Central memory CD8-positive, alpha-beta T cell (primary cell): ENCODE data around the gene USH2A.
"Not testable (repeated sequence)": the region's sequence is repeated elsewhere in the genome, so short reads cannot be mapped to it uniquely, and the experiment has no call there.

Source experiments
- ATAC-seq: fragments of 150-1000 bp; cut with Tn5 transposase; replicated peaks from 2 replicates; pipeline ENCODE4 v1.10.0; 2022; ENCODE audit warnings: mild to moderate bottlenecking, moderate FRiP score, moderate number of reproducible peaks; ENCODE audit not compliant: poor library complexity, severe bottlenecking; ENCODE audit errors: extremely low read depth
- DNase-seq, 2 donors: peaks; one replicate each; pipeline ENCODE4 v3.0.0; 2021; ENCODE audit warnings: low spot score in 2 of 2
- H3K27ac Mint-ChIP-seq: one replicate; pipeline ENCODE4 v1.8.0; 2022; ENCODE audit warnings: low read depth, mild to moderate bottlenecking, moderate library complexity, mixed read lengths
- H3K27me3 Mint-ChIP-seq: one replicate; pipeline ENCODE4 v1.8.0; 2022; ENCODE audit warnings: mixed read lengths
- H3K36me3 Mint-ChIP-seq: one replicate; pipeline ENCODE4 v1.8.0; 2022; ENCODE audit warnings: mild to moderate bottlenecking, moderate library complexity, mixed read lengths; ENCODE audit not compliant: insufficient read depth
- H3K4me1 Mint-ChIP-seq: one replicate; pipeline ENCODE4 v1.8.0; 2022; ENCODE audit warnings: mixed read lengths
- H3K4me3 Mint-ChIP-seq: one replicate; pipeline ENCODE4 v1.8.0; 2022; ENCODE audit warnings: mild to moderate bottlenecking, moderate library complexity, mixed read lengths
- H3K9me3 Mint-ChIP-seq: one replicate; pipeline ENCODE4 v1.8.0; 2022; ENCODE audit warnings: mixed read lengths

USH2A gene

GRCh38 chr1:216368249-216368648, 55.0 kb downstream of the USH2A start:
- Mint-ChIP-seq H3K27ac (no peak overlapping the region), H3K4me1 (no peaks in the 10 kb centered on the region), H3K4me3 (no peak overlapping the region), H3K27me3 (no peaks in the 10 kb centered on the region), H3K9me3 (peaks cover 18% of the 10 kb centered on the region), H3K36me3 (no peaks in the 10 kb centered on the region)
- no peak for ATAC-seq
- DNase-seq: no peak

- ATAC-seq (no peak), DNase-seq (no peak)
- H3K9me3 Mint-ChIP-seq: peaks cover 6% of the 10 kb centered on the region
- no peaks in the 10 kb centered on the region for H3K27me3 Mint-ChIP-seq
- no peaks in the 10 kb centered on the region for H3K4me1 Mint-ChIP-seq
- H3K4me3 Mint-ChIP-seq: no peak overlapping the region
- H3K36me3 Mint-ChIP-seq: no peaks in the 10 kb centered on the region
- no peak overlapping the region for H3K27ac Mint-ChIP-seq
These were observed 56.3 kb downstream of the USH2A start for GRCh38 chr1:216366979-216367378.

- H3K27me3 Mint-ChIP-seq: no peaks in the 10 kb centered on the region
- no peak overlapping the region for H3K27ac Mint-ChIP-seq
- no peak for DNase-seq
- no peaks in the 10 kb centered on the region for H3K9me3 Mint-ChIP-seq
- H3K4me1 Mint-ChIP-seq: no peaks in the 10 kb centered on the region
- ATAC-seq: no peak
- H3K36me3 Mint-ChIP-seq: no peaks in the 10 kb centered on the region
- H3K4me3 Mint-ChIP-seq: no peak overlapping the region
These were observed 66.3 kb downstream of the USH2A start for GRCh38 chr1:216356945-216357344.

DNA sequence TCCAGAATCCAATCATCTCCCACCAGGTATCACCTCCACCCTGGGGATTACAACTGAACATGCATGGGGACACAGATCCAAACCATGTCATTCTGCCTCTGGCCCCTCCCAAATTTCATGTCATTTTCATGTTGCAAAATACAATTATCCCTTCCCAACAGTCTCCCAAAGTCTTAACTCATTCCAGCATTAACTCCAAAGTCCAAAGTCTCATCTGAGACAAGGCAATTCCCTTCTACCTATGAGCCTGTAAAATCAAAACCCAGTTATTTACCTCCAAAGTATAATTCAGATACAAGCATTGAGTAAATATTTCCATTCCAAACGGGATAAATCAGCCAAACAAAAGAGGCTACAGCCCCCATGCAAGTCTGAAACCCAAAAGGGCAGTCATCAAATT, 73.1 kb downstream of the USH2A start:
- no peaks in the 10 kb centered on the region for H3K27me3 Mint-ChIP-seq
- DNase-seq (no peak), ATAC-seq (no peak)
- no peak overlapping the region for H3K4me3 Mint-ChIP-seq
- H3K9me3 Mint-ChIP-seq: peaks cover 1% of the 10 kb centered on the region
- no peaks in the 10 kb centered on the region for H3K36me3 Mint-ChIP-seq
- H3K27ac Mint-ChIP-seq: no peak overlapping the region
- no peaks in the 10 kb centered on the region for H3K4me1 Mint-ChIP-seq

DNA sequence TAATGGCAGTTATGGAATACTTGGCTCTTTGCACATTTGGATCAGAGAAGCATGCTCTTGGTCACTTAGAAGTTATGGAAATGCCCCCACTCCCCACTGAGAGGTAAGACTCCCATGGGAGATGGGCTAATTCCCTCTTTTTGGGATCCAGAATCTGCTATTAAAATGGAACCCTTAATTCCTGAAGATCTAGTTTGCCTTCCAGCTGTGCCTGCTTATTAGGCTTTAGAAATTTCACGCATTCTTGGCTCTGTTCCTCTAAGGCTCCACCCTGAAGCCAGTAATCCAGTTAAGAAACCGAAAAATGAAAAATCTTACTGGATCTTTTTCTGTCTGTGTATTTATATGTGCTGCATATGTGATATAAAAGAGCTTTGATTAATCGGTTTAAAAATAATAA, 76.7 kb downstream of the USH2A start:
- Mint-ChIP-seq H3K9me3 (peaks cover 12% of the 10 kb centered on the region), H3K4me1 (no peaks in the 10 kb centered on the region)
- no peak for ATAC-seq

DNA sequence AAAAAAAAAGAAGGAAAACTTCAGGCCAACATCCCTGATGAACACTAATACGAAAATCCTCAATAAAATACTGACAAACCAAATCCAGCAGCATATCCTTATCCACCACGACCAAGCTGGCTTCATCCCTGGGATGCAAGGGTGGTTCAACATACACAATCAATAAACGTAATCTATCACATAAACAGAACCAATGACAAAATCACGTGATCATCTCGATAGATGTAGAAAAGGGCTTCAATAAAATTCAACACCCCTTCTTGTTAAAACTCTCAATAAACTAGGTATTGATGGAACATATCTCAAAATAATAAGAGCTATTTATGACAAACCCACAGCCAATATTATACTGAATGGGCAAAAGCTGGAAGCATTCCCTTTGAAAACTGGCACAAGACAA, 82.7 kb downstream of the USH2A start:
- peaks cover 18% of the 10 kb centered on the region for H3K9me3 Mint-ChIP-seq
- H3K4me1 Mint-ChIP-seq, DNase-seq, H3K4me3 Mint-ChIP-seq, H3K36me3 Mint-ChIP-seq, H3K27me3 Mint-ChIP-seq, ATAC-seq, H3K27ac Mint-ChIP-seq: not testable (repeated sequence)

More for the DNA sequence above, 76.7 kb downstream of the USH2A start:
- no peak overlapping the region for H3K27ac Mint-ChIP-seq
- no peak overlapping the region for H3K4me3 Mint-ChIP-seq
- no peak for DNase-seq
- no peaks in the 10 kb centered on the region for H3K36me3 Mint-ChIP-seq
- H3K27me3 Mint-ChIP-seq: no peaks in the 10 kb centered on the region

GRCh38 chr1:216332462-216332861, 90.8 kb downstream of the USH2A start:
- ATAC-seq (no peak), DNase-seq (no peak)
- Mint-ChIP-seq H3K4me1 (no peaks in the 10 kb centered on the region), H3K4me3 (no peak overlapping the region), H3K9me3 (peaks cover 20% of the 10 kb centered on the region), H3K36me3 (no peaks in the 10 kb centered on the region), H3K27me3 (no peaks in the 10 kb centered on the region), H3K27ac (no peak overlapping the region)

DNA sequence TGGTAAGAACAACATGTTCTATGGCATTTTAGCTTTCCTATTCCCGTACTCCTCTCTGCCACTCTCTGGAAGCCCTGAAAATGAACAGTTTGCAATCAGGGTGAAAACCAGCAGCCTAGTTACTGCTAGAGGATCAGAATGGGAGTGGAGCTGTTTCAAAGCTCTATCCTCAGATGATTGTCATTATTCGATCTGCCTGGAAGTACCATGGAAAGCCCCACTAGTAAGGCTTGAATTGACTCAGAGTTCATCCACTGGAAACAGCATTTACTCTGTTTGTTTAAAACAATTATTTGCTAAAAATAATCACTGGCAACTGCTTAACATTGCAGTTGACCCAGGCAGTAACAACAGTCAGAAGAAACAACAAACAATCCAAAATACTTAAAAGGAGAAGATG, 91.2 kb downstream of the USH2A start:
- Mint-ChIP-seq H3K9me3 (peaks cover 20% of the 10 kb centered on the region), H3K4me3 (no peak overlapping the region), H3K4me1 (no peaks in the 10 kb centered on the region), H3K36me3 (no peaks in the 10 kb centered on the region), H3K27ac (no peak overlapping the region), H3K27me3 (no peaks in the 10 kb centered on the region)
- no peak for DNase-seq
- ATAC-seq: no peak

- Mint-ChIP-seq H3K4me1 (no peaks in the 10 kb centered on the region), H3K27me3 (no peaks in the 10 kb centered on the region), H3K27ac (no peak overlapping the region), H3K9me3 (peaks cover 20% of the 10 kb centered on the region), H3K36me3 (no peaks in the 10 kb centered on the region), H3K4me3 (no peak overlapping the region)
- no peak for ATAC-seq
- no peak for DNase-seq
These were observed 92.0 kb downstream of the USH2A start for GRCh38 chr1:216331211-216331610.

DNA sequence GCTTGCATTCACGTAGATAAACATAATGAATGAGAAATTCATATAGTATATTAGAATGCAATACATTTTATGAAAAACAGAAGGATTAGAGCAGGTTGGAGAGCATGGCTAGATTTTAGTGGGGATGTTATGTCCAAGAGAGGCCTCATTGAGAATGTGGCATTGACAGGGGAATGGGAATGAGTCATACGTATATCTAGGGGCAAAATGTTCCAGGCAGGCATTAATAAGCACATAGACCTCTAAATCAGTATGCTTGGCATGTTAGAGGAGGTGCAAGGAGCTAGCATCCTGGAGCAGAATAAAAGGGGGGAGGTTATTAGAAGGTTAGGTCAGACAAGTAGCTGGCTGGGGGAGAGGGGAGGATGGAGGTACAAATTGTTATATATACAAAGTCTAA, 93.0 kb downstream of the USH2A start:
- Mint-ChIP-seq H3K4me1 (no peaks in the 10 kb centered on the region), H3K4me3 (no peak overlapping the region), H3K9me3 (peaks cover 21% of the 10 kb centered on the region), H3K27me3 (no peaks in the 10 kb centered on the region), H3K27ac (no peak overlapping the region), H3K36me3 (no peaks in the 10 kb centered on the region)
- ATAC-seq (no peak), DNase-seq (no peak)

DNA sequence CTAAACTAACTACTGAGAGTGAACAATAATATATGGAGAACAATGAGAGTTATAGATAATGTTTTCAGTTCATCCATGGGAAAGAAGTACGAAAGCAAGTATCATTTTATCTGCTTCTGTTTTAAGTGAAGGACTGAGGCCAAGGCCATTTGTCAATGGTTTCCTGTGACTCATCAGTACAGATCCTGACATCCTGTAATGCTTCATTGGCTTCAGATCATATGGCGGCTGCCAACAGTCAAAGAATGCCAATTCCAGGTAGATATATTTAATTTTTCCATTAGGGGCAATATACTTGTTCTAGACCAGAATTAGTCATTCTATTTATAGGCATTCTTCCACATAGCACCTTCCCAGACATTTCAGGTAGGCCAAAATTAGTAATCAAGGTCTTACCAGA, 97.3 kb downstream of the USH2A start:
- ATAC-seq (no peak), DNase-seq (no peak)
- no peak overlapping the region for H3K4me3 Mint-ChIP-seq

DNA sequence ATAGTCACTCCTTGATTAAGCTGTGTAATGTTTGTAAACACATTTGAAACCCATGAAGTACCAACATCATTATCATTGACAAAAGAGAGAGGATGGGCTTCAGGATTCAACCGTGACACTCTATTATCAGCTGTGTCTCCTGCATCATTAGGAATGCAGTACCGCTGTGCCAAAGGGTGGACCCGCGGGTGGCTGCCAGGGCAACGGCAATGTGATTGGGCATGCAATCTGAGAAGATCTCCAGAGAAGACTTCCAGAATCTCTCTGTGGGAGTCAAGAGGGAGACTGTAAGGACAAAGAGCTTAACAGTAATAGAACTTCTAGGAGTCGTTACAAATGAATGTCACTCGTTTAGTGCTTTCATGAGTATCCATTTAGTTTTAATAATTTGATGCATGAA, 97.9 kb downstream of the USH2A start:
- peaks cover 21% of the 10 kb centered on the region for H3K9me3 Mint-ChIP-seq

More for the DNA sequence above, 97.3 kb downstream of the USH2A start:
- H3K9me3 Mint-ChIP-seq: peaks cover 25% of the 10 kb centered on the region
- no peaks in the 10 kb centered on the region for H3K36me3 Mint-ChIP-seq
- H3K4me1 Mint-ChIP-seq: no peaks in the 10 kb centered on the region
- H3K27ac Mint-ChIP-seq: no peak overlapping the region
- no peaks in the 10 kb centered on the region for H3K27me3 Mint-ChIP-seq

DNA sequence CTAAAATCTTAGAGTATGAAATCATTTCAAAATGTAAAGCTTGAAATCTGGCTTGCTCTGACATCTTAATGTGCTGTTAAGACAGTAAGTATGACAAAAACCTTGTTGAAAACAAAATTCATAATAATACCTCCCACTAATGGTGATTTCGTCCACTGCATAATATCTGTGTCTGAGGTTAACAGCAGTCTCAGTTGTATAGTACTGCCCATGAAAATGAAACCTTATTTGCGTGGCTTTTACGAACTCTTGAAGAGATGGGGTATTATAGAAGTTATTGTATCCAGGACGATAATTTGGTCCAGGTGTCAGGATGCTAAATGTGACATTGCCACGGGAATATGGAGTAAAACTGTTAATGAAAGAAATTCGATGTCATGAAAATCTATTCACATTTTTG, 99.9 kb downstream of the USH2A start:
- no peaks in the 10 kb centered on the region for H3K27me3 Mint-ChIP-seq
- H3K27ac Mint-ChIP-seq: no peak overlapping the region
- ATAC-seq (no peak), DNase-seq (no peak)
- H3K36me3 Mint-ChIP-seq: no peaks in the 10 kb centered on the region
- H3K4me3 Mint-ChIP-seq: no peak overlapping the region
- H3K9me3 Mint-ChIP-seq: peaks cover 14% of the 10 kb centered on the region
- no peaks in the 10 kb centered on the region for H3K4me1 Mint-ChIP-seq

More for the DNA sequence above, 97.9 kb downstream of the USH2A start:
- H3K36me3 Mint-ChIP-seq: no peaks in the 10 kb centered on the region
- H3K27me3 Mint-ChIP-seq: no peaks in the 10 kb centered on the region
- no peak overlapping the region for H3K27ac Mint-ChIP-seq
- no peak for DNase-seq
- no peaks in the 10 kb centered on the region for H3K4me1 Mint-ChIP-seq
- no peak overlapping the region for H3K4me3 Mint-ChIP-seq
- ATAC-seq: no peak
